C1 segment of cervical spinal cord (tissue), 14 donors: ENCODE results near the gene RSU1.

Source experiments
- DNase-seq, 14 donors: peaks; one replicate each; lab custom pipeline; 2025; lab: John Stamatoyannopoulos, UW

RSU1 gene

GRCh38 chr10:16822726-16823360 lies 5.6 kb upstream of the RSU1 start:
- no peak for DNase-seq

GRCh38 chr10:16822027-16822426 lies 4.8 kb upstream of the RSU1 start:
- no peak for DNase-seq

- DNase-seq: no peak
Observed at GRCh38 chr10:16820421-16820820, 3.2 kb upstream of the RSU1 start.

- DNase-seq: no peak
Observed at GRCh38 chr10:16820018-16820417, 2.8 kb upstream of the RSU1 start.

- DNase-seq: no peak
Observed at GRCh38 chr10:16819436-16819835, 2.2 kb upstream of the RSU1 start.

GRCh38 chr10:16819026-16819425 lies 1.8 kb upstream of the RSU1 start:
- no peak for DNase-seq

- DNase-seq: peak in 1 of 14 donors; percentile 47
Observed at GRCh38 chr10:16816830-16817124, 447 bp downstream of the RSU1 start.

- DNase-seq: no peak
Observed at GRCh38 chr10:16816171-16816570, 1.1 kb downstream of the RSU1 start.

GRCh38 chr10:16814012-16814411 lies 3.2 kb downstream of the RSU1 start:
- no peak for DNase-seq

- DNase-seq: no peak
Observed at GRCh38 chr10:16812676-16813075, 4.5 kb downstream of the RSU1 start.

- no peak for DNase-seq
Observed at GRCh38 chr10:16811765-16812164, 5.5 kb downstream of the RSU1 start.

GRCh38 chr10:16811292-16811691 lies 5.9 kb downstream of the RSU1 start:
- DNase-seq: no peak

- peak in 4 of 14 donors; percentile 6 to 23 (median 10) for DNase-seq
Observed at GRCh38 chr10:16809074-16809718, 8.0 kb downstream of the RSU1 start.

- no peak for DNase-seq
Observed at GRCh38 chr10:16804123-16804522, 13.1 kb downstream of the RSU1 start.

- peak in 1 of 14 donors; percentile 49 for DNase-seq
Observed at GRCh38 chr10:16803464-16803863, 13.8 kb downstream of the RSU1 start.

- no peak for DNase-seq
Observed at GRCh38 chr10:16799621-16800020, 17.6 kb downstream of the RSU1 start.

- DNase-seq: no peak
Observed at GRCh38 chr10:16798571-16798970, 18.7 kb downstream of the RSU1 start.

- no peak for DNase-seq
Observed at GRCh38 chr10:16795410-16796073, 21.7 kb downstream of the RSU1 start.

GRCh38 chr10:16794005-16794404 lies 23.2 kb downstream of the RSU1 start:
- DNase-seq: no peak

GRCh38 chr10:16792675-16793074 lies 24.5 kb downstream of the RSU1 start:
- peak in 1 of 14 donors; percentile 34 for DNase-seq

GRCh38 chr10:16789765-16790164 lies 27.5 kb downstream of the RSU1 start:
- no peak for DNase-seq

GRCh38 chr10:16789261-16789660 lies 28.0 kb downstream of the RSU1 start:
- no peak for DNase-seq

GRCh38 chr10:16788778-16789177 lies 28.4 kb downstream of the RSU1 start:
- no peak for DNase-seq
